Progenitor cell of endocrine pancreas (in vitro differentiated cells): ENCODE results near the gene IDH2. TPM values are rescaled to one million over a fixed set of nuclear protein-coding genes. Genes with fewer than 3 reads are reported as not detected.
"Not testable (repeated sequence)": the region's sequence is repeated elsewhere in the genome, so short reads cannot be mapped to it uniquely, and the experiment has no call there.

Experiments
- DNase-seq: peaks from one replicate; pipeline ENCODE4 v3.0.0; 2021; ENCODE audit warnings: low spot score; ENCODE audit not compliant: unreplicated experiment
- H3K27ac Mint-ChIP-seq: 2 replicates; pipeline ENCODE4 v1.8.0; 2021; ENCODE audit warnings: mild to moderate bottlenecking, moderate library complexity, mixed read lengths
- H3K27me3 Mint-ChIP-seq: 2 replicates; pipeline ENCODE4 v1.8.0; 2021; ENCODE audit warnings: mixed read lengths
- H3K36me3 Mint-ChIP-seq: 2 replicates; pipeline ENCODE4 v1.8.0; 2022; ENCODE audit warnings: mixed read lengths; ENCODE audit not compliant: insufficient read depth
- H3K4me1 Mint-ChIP-seq: 2 replicates; pipeline ENCODE4 v1.8.0; 2021; ENCODE audit warnings: low read depth, mixed read lengths
- H3K4me3 Mint-ChIP-seq: 2 replicates; pipeline ENCODE4 v1.8.0; 2021; ENCODE audit warnings: low read depth, mild to moderate bottlenecking, moderate library complexity, mixed read lengths
- H3K9me3 Mint-ChIP-seq: 2 replicates; pipeline ENCODE4 v1.8.0; 2021; ENCODE audit warnings: low read depth, mixed read lengths
- CTCF ChIP-seq: fragments of 200-600 bp; sonication (generic); IDR thresholded peaks from one replicate; pipeline ENCODE4 v1.5.0; 2021; ENCODE audit warnings: antibody characterized with exemption, mild to moderate bottlenecking; ENCODE audit not compliant: unreplicated experiment
- total RNA-seq: library from RNA; stranded (reverse); gene quantifications from 2 replicates; pipeline ENCODE4 v1.2.1, GENCODE V29; 2021

The IDH2 gene
- total RNA-seq, 1 donor from 2014 or later: 164 TPM

- Mint-ChIP-seq H3K9me3 (peaks cover 8% of the 10 kb centered on the region), H3K27ac (no peak overlapping the region), H3K4me1 (no peaks in the 10 kb centered on the region), H3K27me3 (no peaks in the 10 kb centered on the region), H3K36me3 (peaks cover 3% of the 10 kb centered on the region), H3K4me3 (no peak overlapping the region)
- no peak for DNase-seq
- TF ChIP-seq CTCF: no peak
Observed at GRCh38 chr15:90113166-90113565, 10.9 kb upstream of the IDH2 start.

GRCh38 chr15:90109163-90109751 lies 7.0 kb upstream of the IDH2 start:
- not testable (repeated sequence) for H3K36me3 Mint-ChIP-seq, H3K27me3 Mint-ChIP-seq, H3K4me3 Mint-ChIP-seq

GRCh38 chr15:90108038-90108437 lies 5.8 kb upstream of the IDH2 start:
- not testable (repeated sequence) for H3K27ac Mint-ChIP-seq, H3K36me3 Mint-ChIP-seq, H3K9me3 Mint-ChIP-seq, DNase-seq, H3K4me3 Mint-ChIP-seq
- peaks cover 18% of the 10 kb centered on the region for H3K4me1 Mint-ChIP-seq
- H3K27me3 Mint-ChIP-seq: peaks cover 10% of the 10 kb centered on the region

More at GRCh38 chr15:90109163-90109751, 7.0 kb upstream of the IDH2 start:
- H3K4me1 Mint-ChIP-seq, DNase-seq, H3K9me3 Mint-ChIP-seq, H3K27ac Mint-ChIP-seq: not testable (repeated sequence)

GRCh38 chr15:90106522-90107117 lies 4.4 kb upstream of the IDH2 start:
- no peak for TF ChIP-seq CTCF
- peaks cover 18% of the 10 kb centered on the region for H3K4me1 Mint-ChIP-seq
- H3K4me3 Mint-ChIP-seq: no peak overlapping the region
- H3K27ac Mint-ChIP-seq: no peak overlapping the region
- no peaks in the 10 kb centered on the region for H3K36me3 Mint-ChIP-seq
- no peak for DNase-seq
- no peaks in the 10 kb centered on the region for H3K9me3 Mint-ChIP-seq
- peaks cover 10% of the 10 kb centered on the region for H3K27me3 Mint-ChIP-seq

- Mint-ChIP-seq H3K27me3 (peaks cover 10% of the 10 kb centered on the region), H3K27ac (no peak overlapping the region), H3K36me3 (no peaks in the 10 kb centered on the region), H3K4me3 (no peak overlapping the region), H3K4me1 (peaks cover 29% of the 10 kb centered on the region), H3K9me3 (no peaks in the 10 kb centered on the region)
- TF ChIP-seq CTCF: no peak
- no peak for DNase-seq
Observed at GRCh38 chr15:90105521-90105920, 3.3 kb upstream of the IDH2 start.

GRCh38 chr15:90104551-90104950 lies 2.3 kb upstream of the IDH2 start:
- H3K9me3 Mint-ChIP-seq: no peaks in the 10 kb centered on the region
- DNase-seq: no peak
- peaks cover 37% of the 10 kb centered on the region for H3K4me1 Mint-ChIP-seq
- no peak overlapping the region for H3K27ac Mint-ChIP-seq
- no peak for TF ChIP-seq CTCF
- no peak overlapping the region for H3K4me3 Mint-ChIP-seq
- H3K27me3 Mint-ChIP-seq: peaks cover 10% of the 10 kb centered on the region
- H3K36me3 Mint-ChIP-seq: peaks cover 2% of the 10 kb centered on the region
